Subcutaneous adipose tissue (tissue), 4 donors: ENCODE results near the gene TET2. TPM values are rescaled to one million over a fixed set of nuclear protein-coding genes. Genes with fewer than 3 reads are reported as not detected.

Experiments
- CTCF ChIP-seq: fragments of 450-650 bp; IDR thresholded peaks from one replicate; pipeline ENCODE4 v1.5.1; 2016; ENCODE audit warnings: low read depth, mild to moderate bottlenecking, control low read depth, antibody characterized with exemption, moderate library complexity
- total RNA-seq, 4 donors: library from RNA; depleted of rRNA; stranded (reverse); fragments of >200 nt; gene quantifications; one replicate each; pipeline ENCODE4 v1.1.0, GENCODE V29; 2016

TET2 gene
- total RNA-seq, 4 donors from 2014 or later: 20.5 to 35.4 (median 25.3) TPM

- TF ChIP-seq CTCF: no peak
Observed at GRCh38 chr4:105116616-105117319, 29.9 kb upstream of the TET2 start.

- no peak for TF ChIP-seq CTCF
Observed at GRCh38 chr4:105119356-105119755, 27.3 kb upstream of the TET2 start.

- TF ChIP-seq CTCF: no peak
Observed at GRCh38 chr4:105120626-105121025, 26.1 kb upstream of the TET2 start.

GRCh38 chr4:105122350-105122749, 24.3 kb upstream of the TET2 start:
- no peak for TF ChIP-seq CTCF

GRCh38 chr4:105126311-105127169, 20.1 kb upstream of the TET2 start:
- TF ChIP-seq CTCF: no peak

- TF ChIP-seq CTCF: no peak
Observed at GRCh38 chr4:105127170-105127445, 19.6 kb upstream of the TET2 start.

GRCh38 chr4:105128208-105128607, 18.5 kb upstream of the TET2 start:
- TF ChIP-seq CTCF: no peak
